ENCODE results near the gene WWOX. TPM values are rescaled to one million over a fixed set of nuclear protein-coding genes. Genes with fewer than 3 reads are reported as not detected.

WWOX gene
- total and polyA plus RNA-seq, 2 donors (not counting 1 experiment from before 2014, with no cell fraction given): 10.5 to 42.3 TPM

DNA sequence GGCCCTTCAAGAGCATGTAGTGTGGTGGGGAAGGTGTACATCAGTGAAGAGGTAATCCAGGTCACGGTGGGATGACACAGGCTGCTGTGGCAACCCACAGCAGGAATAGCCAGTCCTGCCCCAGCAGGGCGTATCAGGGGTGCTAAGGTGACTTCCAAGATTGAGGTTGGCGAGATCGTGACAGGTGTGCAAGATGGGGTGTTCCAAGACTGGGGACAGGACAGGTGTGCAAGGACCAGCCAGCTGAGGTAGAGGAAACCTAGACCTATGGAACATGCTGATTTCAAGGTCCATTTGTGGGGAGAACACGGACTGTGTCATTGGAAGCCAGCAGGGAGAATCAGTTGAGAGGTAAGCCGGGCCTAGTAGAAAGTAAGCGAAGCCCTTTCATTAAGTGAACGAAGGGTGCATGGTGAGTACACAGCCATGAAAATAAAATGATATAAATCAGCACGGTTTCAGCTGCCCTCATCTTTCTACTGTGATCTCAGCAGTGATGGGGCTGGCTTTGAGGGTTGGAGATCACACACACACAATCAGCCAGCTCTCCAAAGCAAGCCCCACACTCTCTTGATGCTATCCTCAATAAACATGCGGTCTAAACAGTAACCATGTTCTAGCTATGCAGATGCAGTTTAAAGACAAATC lies 497.0 kb downstream of the WWOX start:
- no peak overlapping the region for H3K4me3 Mint-ChIP-seq
- intact Hi-C loops (cut with micrococcal nuclease): no loop called here
- no peaks in the 10 kb centered on the region for H3K4me1 ChIP-seq (ENCODE audit: control insufficient read depth in 2 of 2, insufficient read depth in 2 of 2, low read length in 2 of 2)
- no peak overlapping the region for H2AFZ ChIP-seq (ENCODE audit: insufficient read depth, low read depth, low read length, poor library complexity, severe bottlenecking)
- WGBS (ENCODE audit: insufficient coverage): 95% methylated on average over 6 of the region's 10 CpGs
- DNase-seq (no peak), ATAC-seq (ENCODE audit: low read depth) (no peak)
- ChIA-PET POLR2A (no interaction called here), CTCF (no interaction called here)
- H3K9me3 ChIP-seq (ENCODE audit: control extremely low read depth in 1 of 3, control insufficient read depth in 2 of 3, insufficient read depth in 1 of 3, low read length in 2 of 3): no peaks in the 10 kb centered on the region
- H3K79me2 ChIP-seq (ENCODE audit: control insufficient read depth, insufficient read depth, low read length): no peaks in the 10 kb centered on the region
- no peaks in the 10 kb centered on the region for H3K9me3 Mint-ChIP-seq (ENCODE audit: insufficient read depth)
- no peak for TF ChIP-seq EZH2 (IDR thresholded peaks at IDR 0.05; ENCODE audit: borderline replicate concordance, insufficient read depth, low read depth, low read length, poor library complexity, severe bottlenecking)
- TF ChIP-seq, protein P1, sequence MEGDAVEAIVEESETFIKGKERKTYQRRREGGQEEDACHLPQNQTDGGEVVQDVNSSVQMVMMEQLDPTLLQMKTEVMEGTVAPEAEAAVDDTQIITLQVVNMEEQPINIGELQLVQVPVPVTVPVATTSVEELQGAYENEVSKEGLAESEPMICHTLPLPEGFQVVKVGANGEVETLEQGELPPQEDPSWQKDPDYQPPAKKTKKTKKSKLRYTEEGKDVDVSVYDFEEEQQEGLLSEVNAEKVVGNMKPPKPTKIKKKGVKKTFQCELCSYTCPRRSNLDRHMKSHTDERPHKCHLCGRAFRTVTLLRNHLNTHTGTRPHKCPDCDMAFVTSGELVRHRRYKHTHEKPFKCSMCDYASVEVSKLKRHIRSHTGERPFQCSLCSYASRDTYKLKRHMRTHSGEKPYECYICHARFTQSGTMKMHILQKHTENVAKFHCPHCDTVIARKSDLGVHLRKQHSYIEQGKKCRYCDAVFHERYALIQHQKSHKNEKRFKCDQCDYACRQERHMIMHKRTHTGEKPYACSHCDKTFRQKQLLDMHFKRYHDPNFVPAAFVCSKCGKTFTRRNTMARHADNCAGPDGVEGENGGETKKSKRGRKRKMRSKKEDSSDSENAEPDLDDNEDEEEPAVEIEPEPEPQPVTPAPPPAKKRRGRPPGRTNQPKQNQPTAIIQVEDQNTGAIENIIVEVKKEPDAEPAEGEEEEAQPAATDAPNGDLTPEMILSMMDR (IDR thresholded peaks at IDR 0.05): no peak
- H3K4me2 ChIP-seq (replicated peaks; ENCODE audit: low read depth, low read length, poor library complexity, severe bottlenecking): no peak overlapping the region
- no peak overlapping the region for H3K9ac ChIP-seq (ENCODE audit: low read length)
- no peak overlapping the region for H3K27ac ChIP-seq (ENCODE audit: low read length in 2 of 2)
- H3K27me3 ChIP-seq (replicated peaks in 1 of 4; ENCODE audit: control extremely low read depth in 1 of 4, control insufficient read depth in 3 of 4, insufficient read depth in 4 of 4, low read length in 3 of 4): no peaks in the 10 kb centered on the region
- no peak overlapping the region for H3K27ac Mint-ChIP-seq
- H3K4me3 ChIP-seq (ENCODE audit: control extremely low read depth in 1 of 5, extremely low read depth in 1 of 5, insufficient read depth in 1 of 5, low read depth in 2 of 5, low read length in 4 of 5): no peak overlapping the region
- H4K20me1 ChIP-seq (ENCODE audit: control insufficient read depth, insufficient read depth, low read length, poor library complexity, severe bottlenecking): no peaks in the 10 kb centered on the region
- peaks cover 9% of the 10 kb centered on the region for H3K4me1 Mint-ChIP-seq
- H3K36me3 ChIP-seq (replicated peaks in 1 of 2; ENCODE audit: control extremely low read depth in 1 of 2, control insufficient read depth in 1 of 2, extremely low read depth in 1 of 2, insufficient read depth in 2 of 2, low read length in 1 of 2): no peaks in the 10 kb centered on the region
- H3K27me3 Mint-ChIP-seq: no peaks in the 10 kb centered on the region

DNA sequence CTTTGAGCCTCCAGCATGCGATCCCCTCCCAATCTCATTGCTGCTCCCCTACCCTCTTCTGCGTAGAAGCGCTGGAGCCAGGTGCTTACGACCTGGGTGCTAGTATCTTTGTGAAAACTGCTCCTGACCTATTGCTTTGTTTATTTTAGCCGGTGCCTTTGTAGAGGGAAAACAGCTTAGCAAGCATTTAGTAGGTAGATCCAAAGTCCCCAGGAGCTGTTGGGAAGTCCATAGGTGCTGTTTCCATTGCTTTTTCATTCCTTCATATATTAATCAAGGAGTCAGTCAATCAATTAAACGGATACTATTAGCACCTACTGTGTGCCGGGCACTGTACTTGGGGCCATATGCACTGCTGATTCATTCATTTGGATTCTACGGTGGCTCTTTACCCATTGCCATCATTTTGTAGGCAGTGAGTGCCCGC lies 497.6 kb downstream of the WWOX start:
- intact Hi-C loops (cut with micrococcal nuclease): no loop called here
- H2AFZ ChIP-seq (ENCODE audit: insufficient read depth, low read depth, low read length, poor library complexity, severe bottlenecking): no peak overlapping the region
- ChIA-PET POLR2A (no interaction called here), CTCF (no interaction called here)
- no peaks in the 10 kb centered on the region for H3K9me3 Mint-ChIP-seq (ENCODE audit: insufficient read depth)
- WGBS (ENCODE audit: insufficient coverage): 94% methylated on average over 9 of the region's 9 CpGs
- H3K4me3 ChIP-seq (ENCODE audit: control extremely low read depth in 1 of 5, extremely low read depth in 1 of 5, insufficient read depth in 1 of 5, low read depth in 2 of 5, low read length in 4 of 5): no peak overlapping the region
- H3K4me1 ChIP-seq (ENCODE audit: control insufficient read depth in 2 of 2, insufficient read depth in 2 of 2, low read length in 2 of 2): no peaks in the 10 kb centered on the region
- TF ChIP-seq EZH2 (IDR thresholded peaks at IDR 0.05; ENCODE audit: borderline replicate concordance, insufficient read depth, low read depth, low read length, poor library complexity, severe bottlenecking): no peak
- TF ChIP-seq, protein P1 (IDR thresholded peaks at IDR 0.05): no peak
- no peak overlapping the region for H3K27ac Mint-ChIP-seq
- no peak overlapping the region for H3K4me3 Mint-ChIP-seq
- H4K20me1 ChIP-seq (ENCODE audit: control insufficient read depth, insufficient read depth, low read length, poor library complexity, severe bottlenecking): no peaks in the 10 kb centered on the region
- peaks cover 9% of the 10 kb centered on the region for H3K4me1 Mint-ChIP-seq
- H3K4me2 ChIP-seq (replicated peaks; ENCODE audit: low read depth, low read length, poor library complexity, severe bottlenecking): no peak overlapping the region
- ATAC-seq (ENCODE audit: low read depth): no peak
- H3K9me3 ChIP-seq (ENCODE audit: control extremely low read depth in 1 of 3, control insufficient read depth in 2 of 3, insufficient read depth in 1 of 3, low read length in 2 of 3): no peaks in the 10 kb centered on the region
- H3K27me3 Mint-ChIP-seq: no peaks in the 10 kb centered on the region
- H3K36me3 ChIP-seq (replicated peaks in 1 of 2; ENCODE audit: control extremely low read depth in 1 of 2, control insufficient read depth in 1 of 2, extremely low read depth in 1 of 2, insufficient read depth in 2 of 2, low read length in 1 of 2): no peaks in the 10 kb centered on the region
- no peak overlapping the region for H3K9ac ChIP-seq (ENCODE audit: low read length)
- no peak for DNase-seq
- no peak overlapping the region for H3K27ac ChIP-seq (ENCODE audit: low read length in 2 of 2)
- no peaks in the 10 kb centered on the region for H3K79me2 ChIP-seq (ENCODE audit: control insufficient read depth, insufficient read depth, low read length)
- H3K27me3 ChIP-seq (replicated peaks in 1 of 4; ENCODE audit: control extremely low read depth in 1 of 4, control insufficient read depth in 3 of 4, insufficient read depth in 4 of 4, low read length in 3 of 4): no peaks in the 10 kb centered on the region
